Coronary artery (tissue), 2 donors: Measurements from ENCODE around the gene SMPD1.

Experiments
- DNase-seq: peaks from one replicate; pipeline ENCODE4 v3.0.0-alpha.2; 2017; ENCODE audit warnings: low spot score
- H3K27ac ChIP-seq, 2 donors: fragments of 200-600 bp; sonication (generic); one replicate each; pipeline ENCODE4 v1.5.1; 2016 to 2019
- H3K4me3 ChIP-seq: fragments of 200-600 bp; sonication (generic); 2 replicates; pipeline ENCODE4 v1.5.1; 2016; ENCODE audit warnings: mild to moderate bottlenecking, moderate library complexity
- TF ChIP-seq, protein P1 (sequence below): fragments of 200-600 bp; sonication (generic); IDR thresholded peaks from one replicate; pipeline ENCODE4 v1.5.1; 2019; ENCODE audit warnings: antibody characterized with exemption

SMPD1 gene

DNA sequence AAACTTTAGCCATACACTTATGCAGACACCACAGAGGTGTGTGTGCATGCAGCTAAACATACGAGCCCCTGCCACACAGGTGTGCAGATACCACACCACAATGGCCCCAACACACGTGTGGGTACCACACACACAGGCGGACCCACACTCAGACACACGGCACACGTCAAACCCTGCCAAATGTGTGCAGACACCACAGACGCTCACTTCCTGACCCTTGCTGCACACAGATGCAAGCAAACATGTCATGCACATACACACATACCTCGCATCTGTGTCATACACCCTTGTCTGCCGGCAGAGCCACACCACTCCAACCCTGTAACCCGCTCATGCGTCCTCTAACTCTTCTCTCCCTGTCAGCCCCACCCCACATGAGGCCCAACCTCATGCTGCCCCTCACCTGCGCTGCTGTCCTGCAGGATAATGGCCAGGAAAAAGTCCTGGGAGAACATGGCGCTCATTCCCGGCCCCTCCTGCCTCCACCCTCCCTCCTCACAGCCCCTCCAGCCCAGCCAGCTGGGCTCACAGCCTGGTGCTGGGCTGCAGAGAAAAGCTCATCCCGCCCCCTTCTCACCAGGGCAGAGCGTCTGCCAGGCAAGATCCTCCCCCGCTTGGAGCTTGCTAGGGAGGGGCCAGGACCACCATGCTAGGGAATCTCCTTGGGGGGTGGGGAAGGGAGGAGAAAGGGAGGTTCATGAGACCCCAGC lies 14.2 kb downstream of the SMPD1 start:
- Histone ChIP-seq H3K4me3 (no peak overlapping the region), H3K27ac (no peak overlapping the region)

DNA sequence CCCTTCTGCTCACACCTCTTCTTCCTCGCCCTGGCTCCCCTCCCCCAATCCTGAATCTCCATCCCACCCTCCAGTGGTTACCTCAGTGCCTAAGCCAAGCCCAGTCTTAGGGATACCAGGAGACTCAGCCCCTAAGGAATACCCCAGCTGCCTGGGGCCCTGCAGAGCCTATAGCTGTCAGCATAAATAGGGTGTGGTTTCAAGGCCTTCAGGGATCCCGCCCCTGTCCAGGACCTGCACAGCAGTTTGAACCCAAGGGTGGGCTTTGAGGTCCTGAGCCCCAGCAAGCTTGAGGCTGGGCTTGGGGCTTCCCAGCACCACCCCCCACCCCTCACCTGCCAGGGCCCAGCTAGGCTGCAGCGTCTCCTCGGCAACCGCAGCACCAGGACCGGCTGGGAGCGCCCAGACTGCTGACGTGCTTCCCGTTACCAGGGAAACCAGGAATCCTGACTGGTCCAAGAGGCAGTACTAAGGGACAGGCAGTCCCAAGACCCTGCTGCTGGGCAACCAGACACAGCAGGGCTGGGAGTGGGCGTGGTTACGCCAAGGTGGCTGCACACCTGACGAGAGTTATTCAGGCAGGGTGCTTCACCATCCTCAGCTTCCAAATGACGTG lies 14.9 kb downstream of the SMPD1 start:
- TF ChIP-seq, protein P1, sequence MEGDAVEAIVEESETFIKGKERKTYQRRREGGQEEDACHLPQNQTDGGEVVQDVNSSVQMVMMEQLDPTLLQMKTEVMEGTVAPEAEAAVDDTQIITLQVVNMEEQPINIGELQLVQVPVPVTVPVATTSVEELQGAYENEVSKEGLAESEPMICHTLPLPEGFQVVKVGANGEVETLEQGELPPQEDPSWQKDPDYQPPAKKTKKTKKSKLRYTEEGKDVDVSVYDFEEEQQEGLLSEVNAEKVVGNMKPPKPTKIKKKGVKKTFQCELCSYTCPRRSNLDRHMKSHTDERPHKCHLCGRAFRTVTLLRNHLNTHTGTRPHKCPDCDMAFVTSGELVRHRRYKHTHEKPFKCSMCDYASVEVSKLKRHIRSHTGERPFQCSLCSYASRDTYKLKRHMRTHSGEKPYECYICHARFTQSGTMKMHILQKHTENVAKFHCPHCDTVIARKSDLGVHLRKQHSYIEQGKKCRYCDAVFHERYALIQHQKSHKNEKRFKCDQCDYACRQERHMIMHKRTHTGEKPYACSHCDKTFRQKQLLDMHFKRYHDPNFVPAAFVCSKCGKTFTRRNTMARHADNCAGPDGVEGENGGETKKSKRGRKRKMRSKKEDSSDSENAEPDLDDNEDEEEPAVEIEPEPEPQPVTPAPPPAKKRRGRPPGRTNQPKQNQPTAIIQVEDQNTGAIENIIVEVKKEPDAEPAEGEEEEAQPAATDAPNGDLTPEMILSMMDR: no peak
- DNase-seq: no peak
- no peak overlapping the region for H3K4me3 ChIP-seq
- H3K27ac ChIP-seq: no peak overlapping the region

More for the DNA sequence above, 14.2 kb downstream of the SMPD1 start:
- DNase-seq: no peak
- TF ChIP-seq, protein P1: no peak

DNA sequence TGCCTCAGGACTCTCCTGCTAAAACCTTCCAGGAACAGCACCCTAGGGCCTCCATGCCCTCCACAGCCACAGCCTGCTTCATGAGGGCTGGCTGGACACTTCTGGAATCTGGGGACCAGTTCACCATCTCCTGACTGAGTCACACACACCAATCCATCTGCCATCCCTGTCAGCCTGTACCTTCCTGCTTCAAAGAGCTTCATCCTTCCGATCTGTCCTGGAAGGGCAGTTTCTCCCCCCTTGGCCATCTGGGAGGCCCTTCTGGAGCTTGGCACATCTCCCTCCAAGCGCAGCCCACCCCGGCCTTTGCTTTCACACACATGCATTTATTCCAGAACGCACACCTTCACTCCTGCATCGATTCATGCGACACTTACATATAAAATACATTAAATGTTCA lies 15.6 kb downstream of the SMPD1 start:
- H3K4me3 ChIP-seq: no peak overlapping the region
- no peak overlapping the region for H3K27ac ChIP-seq
- DNase-seq: no peak
- TF ChIP-seq, protein P1: no peak

DNA sequence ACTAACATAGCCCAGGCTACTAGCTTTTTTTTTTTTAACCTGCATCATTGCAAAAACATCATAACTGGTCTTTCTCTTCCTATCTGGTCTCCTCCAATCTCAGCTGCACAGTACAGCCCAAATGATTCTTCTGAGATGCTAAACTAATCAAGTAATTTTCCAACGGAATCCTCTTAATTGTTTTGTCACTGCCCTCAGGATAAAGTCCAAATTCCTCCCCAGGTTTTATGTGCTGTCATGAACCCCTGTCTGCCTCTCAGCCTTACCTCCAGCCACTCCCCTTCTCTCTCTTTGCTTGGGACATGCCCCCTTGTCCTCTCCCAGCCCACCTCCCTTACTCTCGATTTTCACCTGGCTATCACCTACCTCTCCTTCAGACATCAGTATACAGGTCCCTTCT lies 16.1 kb downstream of the SMPD1 start:
- TF ChIP-seq, protein P1: no peak
- Histone ChIP-seq H3K27ac (no peak overlapping the region), H3K4me3 (no peak overlapping the region)
- DNase-seq: no peak

DNA sequence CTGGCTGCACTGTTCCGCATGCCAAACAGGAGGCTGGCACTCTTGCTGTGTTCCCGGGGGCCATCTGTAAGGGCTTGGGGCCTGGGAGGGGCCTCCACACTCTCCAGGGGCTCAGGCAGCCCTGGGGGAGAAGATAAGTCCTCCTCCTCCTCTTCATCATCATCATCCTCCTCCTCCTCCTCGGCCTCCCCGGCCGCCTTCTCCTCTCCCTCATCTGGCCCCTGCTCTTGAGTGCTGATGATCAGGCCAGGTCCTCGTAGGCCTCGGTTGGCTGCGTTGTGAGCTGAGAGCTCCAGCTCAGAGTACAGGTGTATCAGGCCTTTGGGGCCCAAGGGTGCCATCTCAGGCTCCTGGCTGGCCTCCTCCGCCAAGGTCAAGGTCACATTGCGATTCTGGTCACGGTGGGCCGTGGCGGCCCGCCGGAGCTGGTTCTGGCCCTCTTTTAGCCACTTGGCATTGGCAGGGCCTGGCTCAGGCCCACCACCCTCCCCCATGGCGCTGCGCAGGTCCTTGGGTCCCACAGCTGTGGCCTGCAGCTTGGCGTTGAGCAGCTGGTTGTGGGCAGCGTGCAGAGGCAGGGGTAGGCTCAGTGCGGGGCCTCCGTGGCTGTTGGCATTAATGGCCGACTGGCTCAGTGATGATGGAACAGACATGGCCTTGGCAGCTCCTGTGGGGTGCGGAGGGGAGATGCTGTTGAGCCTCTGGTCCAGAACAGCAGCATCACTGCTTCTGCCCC lies 20.6 kb downstream of the SMPD1 start:
- DNase-seq: no peak
- TF ChIP-seq, protein P1: no peak
- Histone ChIP-seq H3K4me3 (no peak overlapping the region), H3K27ac (no peak overlapping the region)

DNA sequence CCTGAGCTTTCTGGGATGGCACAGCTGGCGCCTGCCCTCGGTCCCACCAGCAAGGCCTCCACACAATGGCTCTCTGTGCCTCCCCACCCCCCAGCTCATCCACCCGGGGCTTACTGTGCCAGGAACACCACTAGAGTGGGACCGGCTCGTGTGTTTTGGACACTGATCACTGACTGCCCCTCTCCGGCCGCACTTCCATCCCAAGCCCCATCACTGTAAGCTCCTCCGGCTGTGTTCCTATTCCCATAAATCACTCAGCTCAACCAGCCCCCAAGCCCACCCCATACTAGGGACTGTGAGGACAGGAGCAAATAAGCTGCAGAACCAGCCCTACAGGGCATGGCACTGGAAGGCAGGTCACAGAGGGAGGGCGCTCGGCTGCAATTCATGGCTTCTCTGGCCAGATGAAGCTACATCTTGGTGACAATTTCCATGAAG lies 21.3 kb downstream of the SMPD1 start:
- TF ChIP-seq, protein P1: no peak
- Histone ChIP-seq H3K27ac (no peak overlapping the region), H3K4me3 (no peak overlapping the region)
- DNase-seq: no peak
